Loucy (cell line): ENCODE data around the gene SEPHS1.

ENCODE experiments used
- EZH2phosphoT487 ChIP-seq: fragments of 200-600 bp; IDR thresholded peaks from 2 replicates; pipeline ENCODE4 v1.6.1; 2018; ENCODE audit warnings: antibody characterized with exemption, mild to moderate bottlenecking, moderate library complexity, borderline replicate concordance
- TF ChIP-seq, protein P1 (sequence below): fragments of 200-600 bp; sonication (generic); conservative IDR thresholded peaks from 2 replicates; pipeline ENCODE4 v1.5.1; 2014; ENCODE audit warnings: mild to moderate bottlenecking, antibody characterized with exemption, low read length

GRCh38 chr10:13276749-13277365, 71.2 kb downstream of the SEPHS1 start:
- TF ChIP-seq, protein P1, sequence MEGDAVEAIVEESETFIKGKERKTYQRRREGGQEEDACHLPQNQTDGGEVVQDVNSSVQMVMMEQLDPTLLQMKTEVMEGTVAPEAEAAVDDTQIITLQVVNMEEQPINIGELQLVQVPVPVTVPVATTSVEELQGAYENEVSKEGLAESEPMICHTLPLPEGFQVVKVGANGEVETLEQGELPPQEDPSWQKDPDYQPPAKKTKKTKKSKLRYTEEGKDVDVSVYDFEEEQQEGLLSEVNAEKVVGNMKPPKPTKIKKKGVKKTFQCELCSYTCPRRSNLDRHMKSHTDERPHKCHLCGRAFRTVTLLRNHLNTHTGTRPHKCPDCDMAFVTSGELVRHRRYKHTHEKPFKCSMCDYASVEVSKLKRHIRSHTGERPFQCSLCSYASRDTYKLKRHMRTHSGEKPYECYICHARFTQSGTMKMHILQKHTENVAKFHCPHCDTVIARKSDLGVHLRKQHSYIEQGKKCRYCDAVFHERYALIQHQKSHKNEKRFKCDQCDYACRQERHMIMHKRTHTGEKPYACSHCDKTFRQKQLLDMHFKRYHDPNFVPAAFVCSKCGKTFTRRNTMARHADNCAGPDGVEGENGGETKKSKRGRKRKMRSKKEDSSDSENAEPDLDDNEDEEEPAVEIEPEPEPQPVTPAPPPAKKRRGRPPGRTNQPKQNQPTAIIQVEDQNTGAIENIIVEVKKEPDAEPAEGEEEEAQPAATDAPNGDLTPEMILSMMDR = no peak
- TF ChIP-seq EZH2phosphoT487 = no peak
